AG20443 (cell line): ENCODE measurements around the gene INMT.

Source experiments
- DNase-seq: peaks from one replicate; pipeline ENCODE4 v3.0.0; 2012; ENCODE audit warnings: low spot score, mixed read lengths

Gene INMT

DNA sequence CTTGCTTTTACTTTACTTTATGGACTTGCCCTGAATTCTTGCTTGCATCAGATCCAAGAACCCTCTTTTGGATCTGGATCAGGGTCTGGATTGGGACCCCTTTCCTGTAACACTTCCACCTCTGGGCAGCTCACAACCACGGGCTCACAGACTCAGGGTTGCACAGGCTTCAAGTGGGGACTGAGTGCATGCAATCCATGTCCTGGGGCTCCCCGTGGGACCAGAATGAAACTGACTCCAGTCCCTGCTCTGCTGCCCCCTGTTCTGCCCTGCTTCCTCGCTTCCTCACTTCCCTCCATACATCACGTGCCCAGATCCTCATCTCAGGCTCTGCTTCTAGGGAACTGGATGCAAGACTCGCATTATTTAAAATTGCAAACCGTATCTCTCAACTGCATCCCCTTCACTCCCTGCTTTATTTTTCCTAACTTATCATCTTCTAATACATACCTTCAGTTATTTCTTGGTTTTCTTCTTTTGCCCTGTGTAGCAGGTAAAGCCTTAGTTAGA, 23.3 kb upstream of the INMT start:
- DNase-seq: no peak

DNA sequence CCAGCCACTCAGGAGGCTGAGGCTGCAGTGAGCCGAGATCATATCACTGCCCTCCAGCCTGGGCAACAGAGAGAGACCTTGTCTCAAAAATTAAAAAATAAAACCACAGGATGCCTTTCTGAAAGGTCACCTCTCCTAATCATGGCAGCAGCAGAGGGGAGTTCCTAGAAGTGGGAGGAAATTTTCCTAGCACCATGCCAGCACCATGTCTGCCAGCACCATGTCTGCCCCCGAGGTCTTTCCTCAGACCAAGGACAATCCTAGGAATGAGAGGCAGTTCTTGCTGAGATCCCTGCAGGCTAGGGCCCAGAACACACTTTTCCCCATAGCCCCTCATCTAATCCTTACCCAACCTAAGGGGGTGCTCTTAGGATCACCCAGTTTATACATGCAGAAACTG, 22.3 kb upstream of the INMT start:
- no peak for DNase-seq

DNA sequence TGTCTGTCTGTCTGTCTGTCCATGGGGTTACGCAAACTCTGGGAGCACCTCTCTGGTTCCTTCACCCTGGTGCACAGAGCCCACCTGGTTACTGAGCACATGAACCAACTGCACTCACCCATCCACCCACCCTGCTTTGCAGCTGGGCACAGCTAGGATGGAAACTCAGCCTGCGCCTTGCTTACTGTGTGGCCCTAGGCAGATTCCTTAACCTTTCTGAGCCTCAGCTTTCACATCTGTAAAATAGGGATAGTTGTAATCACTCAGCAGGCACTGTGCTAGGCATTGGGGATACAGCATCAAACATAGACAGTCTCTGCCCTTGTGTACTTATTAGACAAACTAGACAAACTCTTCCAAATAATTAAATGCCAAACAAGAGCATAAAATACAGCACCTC, 21.8 kb upstream of the INMT start:
- DNase-seq: no peak

DNA sequence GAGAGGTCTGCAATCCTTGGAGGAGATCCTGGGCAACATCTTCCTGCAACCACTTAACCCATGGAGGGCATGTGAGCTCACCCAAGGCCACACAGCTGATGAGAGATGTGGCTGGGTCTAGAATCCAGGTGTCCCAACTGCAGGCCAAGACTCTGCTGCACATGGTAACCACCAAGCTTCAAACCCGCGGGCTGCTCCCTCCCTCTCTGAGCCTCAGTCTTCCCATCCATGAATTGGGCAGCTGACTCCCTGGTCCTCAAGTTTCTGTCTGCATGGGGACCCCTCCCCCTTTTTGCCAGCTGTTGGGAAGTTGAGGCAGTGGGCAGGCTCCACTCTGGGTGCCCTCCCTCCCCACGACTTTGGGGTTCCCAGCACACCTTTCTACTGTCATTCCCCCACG, 20.9 kb upstream of the INMT start:
- DNase-seq: no peak

DNA sequence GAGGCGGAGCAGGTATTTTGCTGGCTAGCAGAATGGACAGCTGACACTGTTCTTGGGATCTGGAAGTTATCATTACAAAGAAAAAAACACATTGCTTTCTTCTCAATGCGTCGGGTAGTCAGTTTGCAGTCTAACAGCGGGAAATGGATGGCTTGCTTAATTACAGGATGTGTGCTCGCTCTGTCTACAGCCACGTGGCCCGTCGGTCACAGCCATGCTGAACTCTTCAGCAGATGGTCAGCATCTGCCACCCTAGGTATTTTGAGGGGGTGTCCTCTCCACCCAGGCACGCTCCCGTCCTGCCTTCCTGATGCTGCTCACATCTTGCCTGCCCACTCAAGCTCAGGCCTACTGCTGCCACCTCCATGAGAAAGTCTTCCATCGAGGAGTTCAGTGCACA, 20.4 kb upstream of the INMT start:
- DNase-seq: no peak

DNA sequence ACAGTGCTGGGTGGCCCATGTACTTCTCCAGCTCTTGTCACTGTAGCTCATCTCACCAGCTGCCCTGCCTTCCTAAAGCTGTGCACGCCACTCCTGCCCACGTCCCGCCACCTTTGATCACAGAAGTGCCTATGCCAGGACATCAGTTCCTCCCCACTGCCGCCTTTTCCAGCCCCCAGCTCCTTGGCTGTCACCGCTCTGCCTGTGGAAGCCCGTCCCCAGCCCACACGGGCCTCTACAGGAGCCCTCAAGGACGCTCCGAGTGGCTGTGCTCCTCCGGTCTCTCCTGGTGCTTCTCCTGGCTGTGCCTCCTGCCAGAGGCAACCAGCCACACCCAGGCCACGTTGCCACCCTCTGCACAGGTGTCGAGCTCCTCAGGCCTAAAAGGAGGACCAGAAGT, 19.3 kb upstream of the INMT start:
- DNase-seq: no peak

DNA sequence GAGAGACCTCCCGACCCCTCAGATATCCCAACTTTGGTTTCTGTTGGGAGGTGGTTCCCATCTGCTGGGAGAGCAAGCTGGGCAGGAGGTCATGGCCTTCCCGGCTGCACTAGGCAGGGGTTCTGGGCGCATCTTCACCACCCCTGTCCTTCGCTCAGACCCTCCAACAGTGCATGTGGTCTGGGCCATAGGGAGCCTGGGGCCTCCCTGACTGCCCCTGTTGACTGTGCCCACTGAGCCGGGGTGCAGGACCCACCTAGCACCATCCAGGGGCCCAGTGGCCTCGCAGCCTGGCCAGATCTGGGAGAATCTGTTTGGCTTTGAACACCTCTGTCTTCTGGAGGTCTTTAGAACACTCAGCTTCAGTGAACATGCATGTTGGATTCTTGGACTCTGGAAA, 18.7 kb upstream of the INMT start:
- DNase-seq: no peak

DNA sequence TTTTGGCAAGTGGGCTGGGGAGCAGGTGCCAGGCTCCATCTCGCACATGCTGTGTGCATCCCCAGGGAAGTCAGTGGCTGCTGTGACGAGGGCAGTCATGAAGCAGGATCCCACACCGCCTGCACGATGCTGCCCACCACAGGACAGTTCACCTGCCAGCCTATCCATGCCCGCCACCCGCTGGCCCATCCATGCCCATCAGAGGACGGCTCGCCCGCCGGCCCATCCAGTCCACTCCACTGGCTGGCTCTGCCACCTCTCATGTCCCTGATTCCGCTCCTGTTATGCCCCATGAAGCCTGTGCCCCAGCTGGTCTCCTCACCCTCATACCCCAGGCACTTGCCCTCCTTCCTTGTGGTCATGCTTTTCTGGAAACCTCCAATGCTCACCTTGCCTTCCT, 18.2 kb upstream of the INMT start:
- DNase-seq: no peak

DNA sequence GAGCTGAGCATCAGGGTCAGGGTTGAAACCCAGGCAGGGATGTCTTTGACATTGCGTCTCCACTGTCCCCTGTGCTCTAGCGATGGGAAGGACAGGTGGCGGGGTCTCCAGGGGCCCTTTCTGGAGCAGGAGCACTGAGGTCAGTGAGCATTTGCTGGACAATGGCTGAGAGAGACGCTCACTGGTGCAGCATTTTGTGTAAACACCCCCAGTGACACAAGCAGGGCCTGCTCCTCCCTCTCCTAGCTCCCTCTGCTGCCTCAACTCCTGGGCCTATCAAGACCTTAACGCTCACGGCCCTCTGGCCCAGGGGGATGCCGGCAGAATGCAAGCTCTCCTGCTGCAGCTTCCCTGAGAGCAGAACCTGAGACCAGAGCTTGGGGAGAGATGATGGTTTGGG, 17.4 kb upstream of the INMT start:
- no peak for DNase-seq

DNA sequence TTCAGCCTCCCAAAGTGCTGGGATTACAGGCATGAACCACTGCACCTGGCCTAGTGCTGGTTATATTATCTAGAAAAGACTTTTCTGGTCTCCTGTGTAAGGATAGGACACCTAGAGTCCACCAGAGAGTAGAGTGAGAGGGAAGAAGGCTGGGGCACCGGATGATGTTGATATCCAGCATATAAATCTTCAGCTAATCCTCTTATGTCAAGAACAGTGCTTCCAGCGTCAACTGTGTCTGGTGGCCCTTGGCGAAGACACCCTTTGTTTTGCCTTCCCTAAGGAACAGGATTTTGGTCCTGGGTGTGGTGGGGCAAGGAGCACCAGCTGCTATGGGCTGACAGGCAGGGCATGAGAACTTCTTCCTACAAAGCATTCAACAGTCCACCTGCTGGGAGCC, 16.3 kb upstream of the INMT start:
- DNase-seq: no peak

DNA sequence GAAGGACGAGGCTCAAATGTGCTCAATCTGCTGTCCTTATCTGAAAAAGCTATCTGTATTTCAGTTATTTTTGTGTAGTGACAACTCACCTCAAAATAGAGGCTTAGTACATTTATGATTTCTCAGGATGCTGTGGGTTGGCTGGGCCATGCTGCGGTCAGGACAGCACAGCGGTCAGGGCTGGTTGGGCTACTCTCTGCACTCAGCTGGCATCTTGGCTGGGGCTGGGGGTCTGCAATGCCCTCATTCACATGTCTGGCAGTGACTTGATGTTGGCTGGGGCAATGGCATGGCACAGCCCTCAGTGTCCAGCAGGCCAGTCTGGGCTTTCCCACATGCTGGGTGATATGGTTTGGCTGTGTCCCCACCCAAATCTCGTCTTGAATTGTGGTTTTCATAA, 15.6 kb upstream of the INMT start:
- DNase-seq: no peak

DNA sequence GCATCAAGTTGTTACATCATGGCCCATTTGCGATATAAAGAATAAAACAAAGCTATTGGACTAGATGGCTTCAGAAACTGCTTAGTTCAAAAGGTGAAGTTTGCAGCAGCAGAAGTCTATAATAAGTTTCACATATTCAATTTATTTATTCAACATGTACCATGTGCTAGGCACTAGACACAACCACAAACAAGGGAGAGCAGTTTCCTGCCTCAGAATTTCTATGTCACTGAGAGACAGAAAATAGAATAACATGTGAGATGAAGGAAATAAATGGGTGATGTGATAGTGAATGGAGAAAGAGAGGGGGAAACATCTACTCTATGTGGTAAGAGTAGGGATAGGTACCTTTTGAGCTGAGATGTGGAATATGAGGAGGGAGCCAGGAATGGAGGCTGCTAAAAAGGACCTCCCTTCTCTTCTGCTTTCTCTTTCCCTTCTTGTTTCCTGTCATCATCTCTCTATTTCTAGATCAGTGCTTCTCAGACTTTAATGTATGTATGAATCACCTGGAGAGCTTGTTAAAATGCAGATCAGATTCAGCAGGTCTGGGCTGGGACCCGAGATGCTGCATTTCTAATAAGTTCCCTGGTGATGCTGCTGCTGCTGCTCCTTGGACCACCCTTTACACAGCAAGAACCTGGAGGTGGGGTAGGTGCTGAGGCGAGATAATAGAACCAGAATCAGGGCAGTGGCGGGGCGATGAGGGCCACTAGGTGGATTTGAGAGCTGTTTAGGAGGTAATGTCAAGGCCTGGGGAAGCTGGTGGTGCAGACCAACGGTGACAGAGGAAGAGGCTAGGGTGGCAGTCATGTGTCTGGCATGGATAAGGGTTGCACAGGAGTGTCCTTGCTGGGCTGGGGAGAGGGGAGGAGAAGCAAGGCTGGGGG, 13.7 kb upstream of the INMT start:
- DNase-seq: no peak

DNA sequence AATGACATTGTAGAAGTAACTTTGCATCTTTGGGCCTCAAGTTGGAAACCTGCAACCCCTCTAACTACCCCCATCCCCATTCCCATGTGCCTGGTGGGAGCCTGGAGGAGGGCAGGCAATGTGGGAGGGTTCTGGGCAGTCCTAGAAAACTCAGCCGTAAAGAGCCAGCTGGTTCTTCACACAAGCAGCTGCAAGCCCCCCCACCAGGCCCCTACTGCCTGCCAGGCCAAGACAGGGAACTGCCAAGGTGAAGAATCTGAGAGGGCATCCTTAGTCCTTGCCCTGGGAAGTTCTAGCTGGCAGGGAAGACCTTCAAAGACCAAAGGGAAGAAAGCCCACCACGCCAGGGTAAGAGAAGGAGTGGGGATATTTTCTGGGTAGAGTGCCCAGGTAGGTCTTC, 12.2 kb upstream of the INMT start:
- no peak for DNase-seq

DNA sequence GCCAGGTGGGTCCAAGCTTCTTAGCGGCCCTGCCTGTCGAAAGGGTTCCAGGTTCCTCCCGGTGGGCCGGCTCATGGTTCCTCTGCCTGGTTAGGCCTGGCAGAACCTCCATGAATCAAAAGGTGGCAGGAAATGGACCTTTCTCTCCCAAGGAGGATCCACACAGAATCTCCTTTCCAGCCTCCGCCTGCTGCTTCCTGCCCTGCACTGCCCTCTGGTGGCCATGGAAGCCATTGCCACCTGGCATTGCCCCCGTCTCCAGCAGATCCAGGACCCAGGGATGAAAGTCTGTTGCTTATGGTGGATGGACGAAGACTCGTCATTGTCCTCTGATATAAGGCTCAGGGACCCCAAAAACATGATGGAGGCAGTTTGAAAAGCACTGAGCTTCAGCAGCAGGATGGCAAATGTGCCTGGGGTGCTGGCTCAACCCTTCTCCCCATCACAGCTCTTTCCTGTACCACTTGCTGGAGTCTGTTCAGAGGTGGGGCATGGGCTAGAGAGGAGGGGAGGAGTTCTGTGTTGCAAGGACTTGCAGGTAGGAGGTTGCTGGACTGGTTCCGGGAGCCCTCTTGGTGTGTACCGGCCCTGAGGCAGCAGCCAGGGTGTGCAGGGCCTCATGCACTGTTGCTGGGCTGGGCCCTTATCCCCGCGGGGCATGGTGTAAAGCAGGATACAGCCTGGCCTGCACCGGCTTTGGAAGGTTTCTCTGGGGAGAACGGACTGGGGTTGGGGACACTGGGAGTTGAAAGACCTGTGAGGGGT, 11.3 kb upstream of the INMT start:
- peak; percentile 92 for DNase-seq

DNA sequence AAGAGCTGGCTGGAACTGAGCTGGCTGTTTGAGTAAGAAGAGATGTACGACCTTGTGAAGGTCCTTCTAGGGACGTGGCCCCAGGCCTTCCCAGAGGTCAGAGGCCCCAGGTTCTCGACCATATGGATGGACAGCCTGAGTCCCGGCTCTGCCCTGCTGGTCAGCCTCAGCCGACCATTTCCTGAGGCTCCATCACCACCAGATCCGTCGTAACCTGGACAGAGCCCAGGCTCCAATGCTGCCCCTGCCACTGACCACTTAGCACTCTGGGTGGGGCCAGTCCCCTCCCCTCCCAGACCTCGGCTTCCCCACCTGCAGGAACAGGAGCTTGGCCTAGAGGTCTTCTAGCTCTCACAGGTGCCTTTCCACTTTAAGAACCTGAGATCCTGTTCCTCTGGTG, 10.6 kb upstream of the INMT start:
- no peak for DNase-seq

DNA sequence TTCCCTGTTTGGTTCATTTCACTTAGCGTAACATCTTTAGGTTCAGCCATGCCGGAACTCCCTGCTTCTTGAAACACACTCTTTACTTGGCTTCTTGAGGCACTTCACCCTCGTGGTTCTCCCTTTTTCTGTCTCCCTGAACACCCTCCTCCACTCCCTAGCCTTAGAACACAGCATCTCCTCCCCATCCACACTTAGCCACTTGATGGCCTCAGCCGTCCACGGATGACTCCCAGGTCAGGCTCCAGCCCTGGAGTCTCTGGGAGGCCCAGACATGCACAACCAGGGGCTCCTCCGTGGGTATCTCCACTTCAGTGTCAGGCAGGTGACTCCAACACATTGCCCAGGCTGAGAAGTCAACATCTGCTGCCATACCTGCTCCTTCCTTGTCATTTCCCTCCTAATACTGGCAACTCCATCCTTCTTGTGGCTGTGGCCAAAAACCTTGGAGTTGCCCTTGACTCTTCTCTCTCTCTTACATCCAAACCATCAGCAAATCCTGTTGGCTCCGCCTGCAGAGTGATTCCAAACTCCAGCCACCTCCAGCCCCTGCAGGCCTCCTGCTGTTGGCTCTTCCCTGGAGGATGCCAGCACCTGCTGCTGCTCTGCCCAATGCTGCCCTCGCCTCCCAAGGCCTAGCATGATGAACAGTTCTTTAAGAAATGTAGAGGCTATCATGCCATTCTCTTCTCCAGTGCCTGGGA, 8.4 kb upstream of the INMT start:
- peak; percentile 83 for DNase-seq

DNA sequence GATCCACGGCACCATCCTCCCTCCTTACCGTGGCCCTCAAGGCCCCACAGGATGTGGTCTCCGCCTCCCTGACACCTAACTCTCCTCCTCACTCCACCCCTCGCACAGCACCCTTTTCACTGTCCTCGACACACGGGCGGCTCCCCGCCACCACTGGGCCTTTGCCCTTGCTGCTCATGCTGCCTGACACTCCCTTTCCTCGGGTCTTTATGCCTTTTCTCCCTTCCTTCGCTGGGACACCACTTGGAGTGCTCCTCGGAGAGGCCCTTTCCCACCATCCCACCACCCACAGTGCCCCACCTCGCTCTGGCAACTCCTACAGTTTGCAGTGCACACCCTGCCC, 7.9 kb upstream of the INMT start:
- no peak for DNase-seq

DNA sequence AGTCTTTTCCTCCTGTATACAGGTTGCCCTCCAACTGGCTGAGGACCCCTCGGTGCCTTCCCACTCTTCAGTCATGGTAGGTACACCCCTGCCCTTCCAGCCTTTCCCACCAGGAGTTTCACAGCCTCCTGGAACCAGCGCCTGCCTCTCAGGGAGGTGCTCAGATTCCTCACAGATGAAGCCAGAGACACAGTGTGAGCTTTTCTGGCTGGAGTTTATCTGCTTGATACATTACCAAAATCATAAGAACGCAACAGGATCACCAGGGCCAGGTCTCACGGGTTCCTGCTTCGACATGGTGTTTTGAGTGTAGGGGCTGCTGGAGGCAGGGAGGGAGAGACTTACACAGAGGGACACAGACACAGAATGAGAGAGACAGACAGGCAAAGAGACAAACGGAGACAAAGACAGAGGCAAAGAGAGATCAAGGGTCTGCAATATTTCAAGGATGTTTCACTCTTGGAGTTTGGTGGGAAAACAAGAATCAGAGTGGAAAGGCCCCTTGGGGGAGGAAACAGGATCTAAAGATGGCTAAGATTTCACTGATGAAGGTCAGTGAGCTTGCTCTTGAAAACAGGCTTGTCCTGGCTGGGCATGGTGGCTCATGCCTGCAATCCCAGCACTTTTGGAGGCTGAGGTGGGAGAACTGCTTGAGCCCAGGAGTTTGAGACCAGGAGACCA, 6.5 kb upstream of the INMT start:
- no peak for DNase-seq

DNA sequence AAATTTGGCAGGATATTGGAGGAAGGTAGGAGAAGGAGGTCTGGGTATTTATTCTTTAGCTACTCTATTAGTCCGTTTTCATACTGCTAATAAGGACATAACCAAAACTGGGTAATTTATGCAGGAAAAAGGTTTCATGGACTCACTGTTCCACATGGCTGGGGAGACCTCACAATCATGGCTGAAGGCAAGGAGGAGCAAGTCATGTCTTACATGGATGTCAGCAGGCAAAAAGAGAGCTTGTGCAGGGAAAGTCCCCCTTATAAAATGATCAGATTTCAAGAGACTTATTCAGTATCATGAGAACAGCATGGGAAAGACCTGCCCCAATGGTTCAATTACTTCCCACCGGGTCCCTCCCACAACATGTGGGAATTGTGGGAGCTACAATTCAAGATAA, 1.9 kb upstream of the INMT start:
- no peak for DNase-seq

DNA sequence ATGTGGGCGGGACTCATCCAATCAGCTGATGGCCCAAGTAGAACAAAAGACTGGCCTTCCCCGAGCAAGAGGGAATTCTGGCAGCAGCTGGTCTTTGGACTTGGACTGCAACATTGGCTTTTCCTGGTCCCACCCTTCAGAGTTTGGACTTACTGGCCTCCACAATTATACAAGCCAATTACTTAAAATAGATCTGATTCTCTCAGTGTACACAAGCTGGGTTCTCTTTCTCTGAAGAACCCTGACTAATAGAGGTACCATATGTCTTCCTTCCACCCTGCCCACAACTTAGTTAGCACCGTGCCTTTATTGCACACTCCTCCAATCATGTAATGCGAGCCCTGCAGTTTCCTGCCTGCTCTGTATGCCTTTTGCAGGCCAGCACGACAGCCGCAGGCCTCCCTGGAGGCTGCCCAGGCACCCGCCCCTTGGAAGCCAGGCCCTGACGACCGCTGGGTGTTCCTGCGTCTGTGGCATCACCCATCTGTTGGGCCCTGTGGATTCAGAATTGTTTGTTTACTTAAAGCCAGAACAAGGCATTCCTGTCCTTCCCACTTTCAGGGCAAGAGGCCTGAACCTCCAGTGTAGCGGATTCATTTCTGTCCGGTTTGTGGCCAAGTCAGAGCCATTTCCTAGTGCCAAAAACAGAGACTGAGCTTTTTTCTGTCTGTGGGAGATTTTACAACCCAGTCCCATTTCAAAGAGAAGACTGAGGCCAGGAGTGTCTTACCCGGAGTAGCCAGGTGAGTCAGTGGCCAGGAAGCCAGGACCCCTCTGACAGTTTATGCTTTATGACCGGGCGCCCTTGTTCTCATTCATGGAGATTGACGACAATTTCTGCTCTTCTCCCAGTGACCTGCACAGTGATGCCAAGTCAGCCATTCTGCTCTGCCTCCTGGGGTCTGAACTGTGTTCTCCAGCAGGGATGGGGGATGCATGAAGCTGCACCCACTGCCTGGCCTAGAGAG, 968 bp upstream of the INMT start:
- peak; percentile 88 for DNase-seq

DNA sequence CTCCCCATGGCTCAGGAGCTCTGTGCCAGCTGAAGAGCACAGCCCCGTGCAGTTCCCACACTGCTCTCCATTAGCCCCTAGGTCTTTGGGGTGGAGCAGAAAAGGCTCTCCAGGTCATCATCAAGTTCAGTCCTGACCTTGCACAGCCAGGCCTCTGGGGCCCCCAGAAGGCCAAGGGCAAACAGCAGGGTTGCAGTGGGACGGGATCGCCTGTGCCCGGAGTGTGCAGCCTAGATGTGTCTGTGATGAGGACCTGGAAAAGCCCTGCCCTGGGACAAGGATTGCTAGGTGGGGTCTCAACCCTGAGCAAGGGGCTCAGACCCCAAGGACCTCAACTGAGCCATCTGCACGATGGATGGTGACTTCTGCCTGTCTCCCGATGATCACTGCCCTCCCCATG, 549 bp downstream of the INMT start:
- no peak for DNase-seq
